ENCODE results near the gene PUM1.
"Not testable (repeated sequence)": the region's sequence is repeated elsewhere in the genome, so short reads cannot be mapped to it uniquely, and the experiment has no call there.

DNA sequence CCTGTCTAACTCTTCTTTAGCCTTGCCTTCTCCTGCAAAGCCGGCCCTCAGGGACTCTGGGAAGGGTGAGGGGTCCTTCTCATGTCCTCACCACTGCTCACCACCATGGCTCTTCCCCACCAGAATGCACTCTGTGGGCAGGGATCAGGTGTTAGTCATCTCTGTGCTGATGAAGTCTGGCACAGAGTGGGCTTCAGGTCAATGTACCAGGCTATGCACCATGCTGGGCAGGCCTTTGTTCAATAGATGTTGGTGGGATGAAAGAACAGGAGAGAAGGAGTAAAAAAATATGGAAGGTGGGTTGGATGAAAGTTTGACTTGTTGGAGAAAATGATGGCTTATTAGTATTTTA is 116.1 kb downstream of the PUM1 start:
- TF ChIP-seq, protein P1, sequence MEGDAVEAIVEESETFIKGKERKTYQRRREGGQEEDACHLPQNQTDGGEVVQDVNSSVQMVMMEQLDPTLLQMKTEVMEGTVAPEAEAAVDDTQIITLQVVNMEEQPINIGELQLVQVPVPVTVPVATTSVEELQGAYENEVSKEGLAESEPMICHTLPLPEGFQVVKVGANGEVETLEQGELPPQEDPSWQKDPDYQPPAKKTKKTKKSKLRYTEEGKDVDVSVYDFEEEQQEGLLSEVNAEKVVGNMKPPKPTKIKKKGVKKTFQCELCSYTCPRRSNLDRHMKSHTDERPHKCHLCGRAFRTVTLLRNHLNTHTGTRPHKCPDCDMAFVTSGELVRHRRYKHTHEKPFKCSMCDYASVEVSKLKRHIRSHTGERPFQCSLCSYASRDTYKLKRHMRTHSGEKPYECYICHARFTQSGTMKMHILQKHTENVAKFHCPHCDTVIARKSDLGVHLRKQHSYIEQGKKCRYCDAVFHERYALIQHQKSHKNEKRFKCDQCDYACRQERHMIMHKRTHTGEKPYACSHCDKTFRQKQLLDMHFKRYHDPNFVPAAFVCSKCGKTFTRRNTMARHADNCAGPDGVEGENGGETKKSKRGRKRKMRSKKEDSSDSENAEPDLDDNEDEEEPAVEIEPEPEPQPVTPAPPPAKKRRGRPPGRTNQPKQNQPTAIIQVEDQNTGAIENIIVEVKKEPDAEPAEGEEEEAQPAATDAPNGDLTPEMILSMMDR (IDR thresholded peaks at IDR 0.05): not testable (repeated sequence)
- not testable (repeated sequence) for TF ChIP-seq POLR2A (IDR thresholded peaks at IDR 0.05; ENCODE audit: low read depth)

Measured in esophagus muscularis mucosa (tissue), 3 donors.